Right ventricle myocardium superior (tissue), 1 donor: Measurements from ENCODE around the gene IFNK. TPM values are rescaled to one million over a fixed set of nuclear protein-coding genes. Genes with fewer than 3 reads are reported as not detected.

Experiments used
- ATAC-seq: fragments of 200-7000 bp; cut with Tn5 transposase; one replicate; pipeline ENCODE4 v1.9.1; 2020; ENCODE audit warnings: mild to moderate bottlenecking; ENCODE audit not compliant: poor library complexity
- DNase-seq: peaks from one replicate; pipeline ENCODE4 v3.0.0-alpha.2; 2020
- intact Hi-C: fragments of 100-400 bp; cut with DNase I; formaldehyde crosslinking; loops from one replicate; pipeline ENCODE4 v1.11.2; 2022
- total RNA-seq: library from RNA; stranded (reverse); fragmentation: NEBNext Ultra II Directional; extraction: Animal tissue kit (Norgen Biotek cat#: 25700); gene quantifications from one replicate; pipeline ENCODE4 v1.2.1, GENCODE V29; 2021
- donor health status: DM: no; HTN: yes; CAD: no; lungs with severe emphysema.

The IFNK gene
- total RNA-seq, 1 donor from 2014 or later, result not detected

- DNase-seq (no peak), ATAC-seq (no peak)
- intact Hi-C loops, result no loop called here
Observed at GRCh38 chr9:27561685-27562084, 37.6 kb downstream of the IFNK start.

GRCh38 chr9:27563738-27564430 is 39.8 kb downstream of the IFNK start:
- DNase-seq, result no peak
- ATAC-seq, result peak; percentile 28
- intact Hi-C loops, result no loop called here

GRCh38 chr9:27564670-27565069 is 40.6 kb downstream of the IFNK start:
- ATAC-seq, result peak; percentile 49
- DNase-seq, result no peak
- intact Hi-C loops, result no loop called here

DNA sequence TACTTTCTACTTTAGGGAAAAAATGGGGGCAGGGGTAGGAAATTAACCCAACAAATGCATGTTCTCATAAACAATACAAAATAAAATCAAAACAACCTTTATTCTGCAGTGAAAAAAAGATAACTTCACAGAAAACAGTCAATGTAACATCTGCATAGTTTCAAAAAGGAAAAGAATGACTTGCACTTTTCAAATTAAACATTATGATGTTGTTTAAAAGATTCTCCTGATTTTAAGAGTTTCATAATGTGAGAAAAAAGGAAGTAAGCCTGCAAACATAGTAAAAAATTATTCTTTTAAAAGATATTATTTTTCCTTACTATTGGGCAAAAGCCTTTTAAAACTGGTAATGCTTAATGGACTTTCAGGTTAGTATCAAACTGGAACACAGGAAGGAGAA is 41.6 kb downstream of the IFNK start:
- no peak for ATAC-seq
- no peak for DNase-seq
- intact Hi-C loops, result no loop called here

DNA sequence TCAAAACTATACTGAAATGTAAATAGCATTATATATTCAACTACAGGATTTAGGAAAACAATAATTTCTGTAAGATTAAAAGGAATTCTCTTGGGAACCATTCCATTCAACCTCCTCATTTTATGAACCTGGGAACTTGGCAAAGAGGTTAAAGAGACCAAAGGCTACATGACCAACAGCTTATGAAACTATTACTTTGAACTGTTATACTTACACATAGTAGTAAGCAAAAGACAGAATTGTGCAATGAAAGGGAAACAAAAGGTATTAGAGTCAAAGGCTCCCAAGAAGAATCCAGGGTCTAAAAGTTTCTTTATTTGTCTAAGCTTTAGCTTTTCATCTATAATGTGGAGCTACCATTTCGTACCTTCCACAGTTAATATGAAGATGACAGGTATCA is 42.0 kb downstream of the IFNK start:
- no peak for DNase-seq
- intact Hi-C loops, result no loop called here
- no peak for ATAC-seq

GRCh38 chr9:27569406-27569805 is 45.3 kb downstream of the IFNK start:
- DNase-seq, result no peak
- intact Hi-C loops, result no loop called here
- no peak for ATAC-seq

- DNase-seq (no peak), ATAC-seq (no peak)
- intact Hi-C loops, result no loop called here
Observed at GRCh38 chr9:27571011-27571410, 46.9 kb downstream of the IFNK start.

DNA sequence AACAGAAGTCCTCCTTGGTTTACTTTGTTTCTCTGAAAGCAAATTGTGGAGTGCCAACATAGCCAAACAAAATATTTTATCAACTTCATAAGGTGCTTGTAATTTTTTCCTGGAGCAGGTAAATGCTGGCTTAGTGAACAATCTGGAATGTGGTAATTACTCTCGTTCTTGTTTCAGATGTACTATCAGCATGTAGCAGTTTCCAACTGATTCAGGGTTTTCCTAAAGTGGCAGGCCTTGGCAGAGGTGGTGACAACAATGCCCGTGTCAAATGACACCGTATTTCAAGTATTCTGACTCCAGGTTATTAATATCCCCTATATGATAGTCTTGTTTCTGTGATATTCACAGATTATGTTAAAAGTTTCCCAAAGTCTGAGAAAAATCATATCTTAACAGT is 48.0 kb downstream of the IFNK start:
- DNase-seq, result no peak
- ATAC-seq, result no peak
- intact Hi-C loops, result no loop called here

GRCh38 chr9:27572566-27572917 is 48.5 kb downstream of the IFNK start:
- intact Hi-C loops, result no loop called here
- ATAC-seq (peak; percentile 26), DNase-seq (no peak)

GRCh38 chr9:27572918-27573633 is 49.0 kb downstream of the IFNK start, which contains the start of gene C9orf72:
Gene C9orf72 (minus strand): TSS chr9:27573481. CDS start chr9:27567120, 6,361 bp downstream.
- ATAC-seq (peak; percentile 96), DNase-seq (peak; percentile 86)
- intact Hi-C loops, result no loop called here

DNA sequence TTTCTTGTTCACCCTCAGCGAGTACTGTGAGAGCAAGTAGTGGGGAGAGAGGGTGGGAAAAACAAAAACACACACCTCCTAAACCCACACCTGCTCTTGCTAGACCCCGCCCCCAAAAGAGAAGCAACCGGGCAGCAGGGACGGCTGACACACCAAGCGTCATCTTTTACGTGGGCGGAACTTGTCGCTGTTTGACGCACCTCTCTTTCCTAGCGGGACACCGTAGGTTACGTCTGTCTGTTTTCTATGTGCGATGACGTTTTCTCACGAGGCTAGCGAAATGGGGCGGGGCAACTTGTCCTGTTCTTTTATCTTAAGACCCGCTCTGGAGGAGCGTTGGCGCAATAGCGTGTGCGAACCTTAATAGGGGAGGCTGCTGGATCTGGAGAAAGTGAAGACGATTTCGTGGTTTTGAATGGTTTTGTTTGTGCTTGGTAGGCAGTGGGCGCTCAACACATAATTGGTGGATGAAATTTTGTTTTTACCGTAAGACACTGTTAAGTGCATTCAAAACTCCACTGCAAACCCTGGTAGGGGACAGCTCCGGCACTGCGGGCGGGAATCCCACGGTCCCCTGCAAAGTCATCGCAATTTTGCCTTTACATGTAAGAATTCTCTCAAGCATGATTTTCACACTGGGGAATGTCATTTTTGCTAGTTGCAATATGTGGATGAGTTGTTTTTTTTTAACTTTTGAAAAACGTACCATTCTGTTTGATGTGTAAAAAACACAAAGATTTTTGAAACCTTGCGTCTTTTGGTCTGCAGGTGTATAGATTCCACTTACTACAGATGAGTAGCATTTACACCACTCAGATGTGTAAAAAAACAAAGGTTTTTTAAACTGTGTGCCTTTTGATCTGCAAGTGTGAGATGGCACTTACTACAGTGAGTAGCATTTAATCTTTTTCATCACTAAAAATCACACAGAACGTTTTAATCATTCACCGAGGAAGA is 49.8 kb downstream of the IFNK start:
- intact Hi-C loops, result no loop called here
- ATAC-seq, result peak; percentile 92
- DNase-seq, result peak; percentile 96

Other genes starting within 250 kb of the IFNK start
- not detected for gene EQTN, start 227.1 kb upstream of the IFNK start, total RNA-seq
- 1.5 TPM for gene MOB3B, start 5.5 kb downstream of the IFNK start, total RNA-seq
- 20.2 TPM for gene C9orf72, start 49.2 kb downstream of the IFNK start, total RNA-seq